Ureter (tissue), 1 donor: ENCODE data around the gene HBQ1. TPM values are rescaled to one million over a fixed set of nuclear protein-coding genes. Genes with fewer than 3 reads are reported as not detected.
A peak's percentile ranks its signal among the peaks of the same experiment; 100 is the strongest.
"Not testable (repeated sequence)": the region's sequence is repeated elsewhere in the genome, so short reads cannot be mapped to it uniquely, and the experiment has no call there.

Source experiments
- DNase-seq: peaks from one replicate; pipeline ENCODE4 v3.0.0-alpha.2; 2020; ENCODE audit warnings: low spot score
- total RNA-seq: library from RNA; stranded (reverse); gene quantifications from one replicate; pipeline ENCODE4 v1.2.4, GENCODE V29; 2023
- donor health status: DM: yes; HTN: yes; CAD: no.

Gene HBQ1
- total RNA-seq: not detected

DNA sequence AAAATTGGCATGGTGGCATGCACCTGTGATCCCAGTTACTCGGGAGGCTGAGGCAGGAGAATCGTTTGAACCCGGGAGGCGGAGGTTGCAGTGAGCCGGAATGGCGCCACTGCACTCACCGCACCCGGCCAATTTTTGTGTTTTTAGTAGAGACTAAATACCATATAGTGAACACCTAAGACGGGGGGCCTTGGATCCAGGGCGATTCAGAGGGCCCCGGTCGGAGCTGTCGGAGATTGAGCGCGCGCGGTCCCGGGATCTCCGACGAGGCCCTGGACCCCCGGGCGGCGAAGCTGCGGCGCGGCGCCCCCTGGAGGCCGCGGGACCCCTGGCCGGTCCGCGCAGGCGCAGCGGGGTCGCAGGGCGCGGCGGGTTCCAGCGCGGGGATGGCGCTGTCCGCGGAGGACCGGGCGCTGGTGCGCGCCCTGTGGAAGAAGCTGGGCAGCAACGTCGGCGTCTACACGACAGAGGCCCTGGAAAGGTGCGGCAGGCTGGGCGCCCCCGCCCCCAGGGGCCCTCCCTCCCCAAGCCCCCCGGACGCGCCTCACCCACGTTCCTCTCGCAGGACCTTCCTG is at the start of gene HBQ1:
Gene HBQ1, plus strand, starts transcription at position 359 of the 575 bp plus-strand sequence. Its CDS starts 28 bp downstream, at position 387.
- no peak for DNase-seq

DNA sequence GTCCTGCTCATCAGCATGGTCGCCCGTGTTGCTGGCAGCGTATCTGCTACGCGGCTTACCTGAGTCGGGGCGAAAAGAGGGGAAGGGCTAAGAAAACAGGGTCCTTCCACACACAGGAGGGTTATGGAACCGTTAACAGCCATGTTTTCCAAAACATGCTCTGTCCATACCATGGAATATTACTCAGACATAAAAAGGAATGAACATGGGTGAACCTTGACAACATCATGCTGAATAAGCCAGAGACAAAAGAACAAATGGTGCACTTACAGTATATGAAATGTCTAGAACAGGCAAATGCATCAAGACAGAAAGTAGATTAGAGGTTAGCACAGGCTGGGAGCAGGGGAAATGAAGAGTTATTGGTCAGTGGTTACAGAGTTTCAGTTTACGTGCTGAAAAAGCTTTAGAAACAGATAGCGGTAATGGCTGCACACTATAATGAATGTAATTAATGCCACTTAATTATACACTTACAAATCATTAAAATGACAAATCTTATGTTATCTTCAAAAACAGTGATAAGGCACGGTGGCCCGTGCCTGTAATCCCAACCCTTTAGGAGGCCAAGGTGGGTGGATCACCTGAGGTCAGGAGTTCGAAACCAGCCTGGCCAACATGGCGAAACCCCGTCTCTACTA is 49.6 kb upstream of the HBQ1 start:
- DNase-seq: no peak

DNA sequence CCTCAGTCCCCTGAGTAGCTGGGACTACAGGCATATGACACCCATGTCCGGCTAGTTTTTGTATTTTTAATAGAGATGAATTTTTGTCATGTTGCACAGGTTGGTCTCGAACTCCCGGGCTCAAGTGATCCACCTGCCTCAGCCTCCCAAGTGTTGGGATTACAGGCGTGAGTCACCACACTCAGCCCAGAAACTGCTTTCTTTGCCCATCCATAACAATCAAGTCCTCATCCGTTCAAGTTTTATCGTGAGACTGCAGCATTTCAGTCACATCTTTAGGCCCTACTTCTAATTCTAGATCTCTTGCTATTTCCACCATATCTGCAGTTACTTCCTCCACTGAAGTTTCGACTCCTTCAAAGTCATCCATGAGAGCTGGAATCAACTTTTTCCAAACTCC is 48.1 kb upstream of the HBQ1 start:
- no peak for DNase-seq

DNA sequence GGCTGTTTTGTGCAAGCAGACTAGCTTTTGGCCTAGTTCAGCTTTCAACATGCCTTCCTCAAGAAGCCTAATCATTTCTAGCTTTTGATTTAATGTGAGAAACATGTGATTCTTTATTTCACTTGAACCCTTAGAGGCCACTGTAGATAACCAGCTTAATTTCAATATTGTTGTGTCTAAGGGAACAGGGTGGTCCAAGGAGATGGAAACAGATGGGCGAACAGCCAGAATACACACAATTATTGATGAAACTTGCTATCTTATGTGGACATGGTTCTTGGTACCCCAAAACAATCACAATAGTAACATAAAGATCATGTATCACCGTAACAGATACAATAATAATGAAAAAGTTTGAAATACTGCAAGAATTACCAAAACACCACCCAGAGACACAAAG is 46.5 kb upstream of the HBQ1 start:
- DNase-seq: no peak

DNA sequence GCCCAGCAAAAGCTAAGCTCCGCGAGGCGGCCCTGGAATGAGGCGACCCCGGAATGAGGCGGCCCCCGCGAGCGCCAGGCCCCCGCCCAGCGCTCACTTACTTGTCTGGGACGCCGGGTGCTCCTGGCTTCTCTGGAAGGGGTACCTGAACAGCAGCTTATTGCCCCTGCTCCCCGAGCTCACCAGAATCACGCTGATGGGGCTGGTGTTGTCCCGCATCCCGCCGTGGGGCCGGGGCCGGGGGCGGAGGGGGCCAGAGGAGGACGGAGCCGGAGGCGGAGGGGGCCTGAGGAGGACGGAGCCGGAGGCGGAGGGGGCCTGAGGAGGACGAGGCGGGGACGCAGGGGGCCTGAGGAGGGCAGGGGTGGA is 42.2 kb upstream of the HBQ1 start:
- DNase-seq: peak; percentile 51

DNA sequence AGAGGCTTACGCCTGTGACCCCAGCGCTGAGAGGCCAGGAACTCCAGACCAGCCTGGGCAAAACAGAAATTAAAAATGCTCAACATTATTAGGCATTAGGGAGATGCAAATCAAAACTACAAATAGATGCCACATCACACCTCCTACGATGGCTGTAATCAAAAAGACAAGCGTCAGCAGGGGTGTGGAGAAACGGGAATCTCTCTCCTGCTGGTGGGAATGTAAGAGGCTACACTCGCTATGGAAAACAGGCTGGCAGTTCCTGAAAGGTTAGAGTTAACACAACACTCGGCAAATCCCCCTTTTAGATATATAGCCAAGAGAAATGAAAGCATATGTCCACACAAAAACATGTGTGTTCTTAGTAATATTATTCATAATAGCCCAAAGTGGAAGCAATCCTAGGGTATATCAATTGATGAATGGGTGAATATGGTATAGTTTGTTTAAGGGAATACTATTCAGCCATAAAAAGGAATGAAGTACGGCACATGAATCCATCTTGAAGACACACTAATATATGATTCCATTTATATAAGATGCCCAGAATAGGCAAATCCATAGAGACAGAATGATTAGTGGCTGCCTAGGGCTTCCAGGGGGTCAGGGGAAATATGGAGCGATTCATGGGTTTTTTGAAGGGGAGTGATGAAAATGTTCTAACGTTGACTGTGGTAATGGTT is 39.9 kb upstream of the HBQ1 start:
- DNase-seq: no peak

DNA sequence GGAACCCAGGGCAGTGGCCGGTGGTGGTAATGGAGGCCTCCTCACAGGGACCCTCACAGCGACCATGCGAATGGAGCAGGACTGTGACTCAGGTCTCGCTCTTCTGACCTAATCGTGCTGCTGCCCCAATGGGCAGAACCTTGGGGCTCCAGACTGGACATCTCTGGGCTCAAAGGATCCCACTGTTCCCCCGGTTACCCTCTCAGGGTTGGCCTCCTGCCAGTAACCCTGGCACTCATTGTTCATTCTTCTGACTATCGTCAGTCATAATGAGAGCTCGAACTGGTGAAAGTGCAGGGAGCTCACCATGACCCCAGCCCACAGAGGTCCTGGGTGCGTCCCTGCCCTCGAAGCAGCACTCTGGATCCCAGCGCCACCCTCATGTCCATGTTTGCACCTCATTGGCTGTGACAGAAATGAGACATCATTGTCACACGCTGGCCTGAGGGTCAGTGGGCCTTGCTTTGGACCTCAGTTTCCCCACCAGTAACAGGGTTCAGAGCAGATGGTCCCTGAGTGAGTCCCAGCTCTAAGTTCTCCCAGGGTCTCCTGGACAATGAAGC is 37.8 kb upstream of the HBQ1 start:
- DNase-seq: no peak

DNA sequence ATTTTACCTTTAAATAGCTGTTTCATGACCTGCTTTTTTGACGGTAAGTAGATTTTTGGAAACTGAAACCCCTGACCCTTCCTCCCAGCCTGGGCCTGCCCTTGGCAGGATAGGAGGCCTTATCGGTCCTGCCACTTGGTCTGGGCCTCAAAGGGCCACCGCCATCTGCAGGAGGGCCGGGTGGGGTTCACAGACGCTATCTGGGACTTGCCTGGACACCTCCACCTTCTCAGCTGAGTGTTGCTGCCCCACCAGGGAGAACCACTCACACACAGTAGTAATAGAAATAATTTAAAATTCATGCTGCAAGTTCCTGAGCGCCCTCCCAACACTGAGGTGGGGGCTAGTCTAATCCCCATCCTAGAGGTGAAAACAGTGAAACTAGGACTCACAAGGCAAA is 37.2 kb upstream of the HBQ1 start:
- DNase-seq: no peak

DNA sequence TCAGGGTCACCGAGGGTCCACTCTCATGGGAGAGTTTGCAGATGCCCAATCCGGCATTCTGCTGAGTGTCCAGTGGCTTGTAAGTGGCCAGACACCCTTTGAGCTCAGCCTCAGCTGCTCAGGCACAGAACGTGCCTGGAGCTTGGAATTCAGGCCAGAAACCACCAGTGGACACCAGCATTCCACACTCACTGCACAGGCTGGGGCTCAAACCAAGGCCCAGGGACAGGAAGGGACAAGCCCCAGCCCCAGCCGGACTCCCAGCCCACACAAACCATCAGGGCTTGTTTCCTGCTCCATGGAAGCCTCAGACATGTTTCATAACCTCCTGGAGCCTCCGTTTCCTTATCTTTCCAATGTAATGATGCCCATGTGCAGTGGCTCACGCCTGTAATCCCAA is 36.8 kb upstream of the HBQ1 start:
- no peak for DNase-seq

DNA sequence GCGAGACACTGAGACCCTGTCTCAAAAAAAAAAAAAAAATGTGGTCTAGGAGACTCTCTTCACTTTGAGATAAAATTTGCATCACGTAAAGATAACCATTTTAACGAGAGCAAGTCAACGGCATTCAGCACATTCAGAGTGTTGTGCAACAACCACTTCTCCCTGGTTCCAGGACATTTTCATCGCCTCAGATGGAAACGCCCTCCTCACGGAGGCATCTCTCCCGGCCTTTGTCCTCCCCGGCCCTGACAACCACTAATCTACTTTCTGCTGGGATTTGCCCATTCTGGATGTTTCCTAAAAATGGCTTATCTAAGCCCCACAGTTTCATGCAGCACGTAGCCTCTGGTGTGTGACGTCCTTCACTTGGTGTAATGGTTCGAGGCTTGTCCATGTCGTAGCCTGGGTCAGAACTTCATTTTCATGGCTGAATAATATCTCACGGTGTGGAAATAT is 35.4 kb upstream of the HBQ1 start:
- DNase-seq: no peak

DNA sequence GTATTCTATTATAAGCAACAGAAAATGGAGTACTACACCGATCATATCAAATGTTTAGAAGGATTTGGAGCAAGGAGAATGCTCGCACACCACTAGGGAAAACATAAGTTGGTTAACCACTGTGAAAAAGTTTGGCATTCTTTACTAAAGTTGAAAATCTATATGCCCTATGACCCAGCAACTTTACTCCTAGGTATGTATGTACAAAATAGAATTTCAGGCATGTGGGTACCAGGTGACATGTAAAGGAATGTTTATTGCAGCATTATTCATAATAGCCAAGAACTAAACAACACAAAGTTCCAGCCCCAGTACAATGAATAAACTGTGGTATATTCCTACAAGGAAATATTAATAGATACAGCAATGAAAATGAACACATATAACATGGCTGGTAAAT is 33.6 kb upstream of the HBQ1 start:
- no peak for DNase-seq

DNA sequence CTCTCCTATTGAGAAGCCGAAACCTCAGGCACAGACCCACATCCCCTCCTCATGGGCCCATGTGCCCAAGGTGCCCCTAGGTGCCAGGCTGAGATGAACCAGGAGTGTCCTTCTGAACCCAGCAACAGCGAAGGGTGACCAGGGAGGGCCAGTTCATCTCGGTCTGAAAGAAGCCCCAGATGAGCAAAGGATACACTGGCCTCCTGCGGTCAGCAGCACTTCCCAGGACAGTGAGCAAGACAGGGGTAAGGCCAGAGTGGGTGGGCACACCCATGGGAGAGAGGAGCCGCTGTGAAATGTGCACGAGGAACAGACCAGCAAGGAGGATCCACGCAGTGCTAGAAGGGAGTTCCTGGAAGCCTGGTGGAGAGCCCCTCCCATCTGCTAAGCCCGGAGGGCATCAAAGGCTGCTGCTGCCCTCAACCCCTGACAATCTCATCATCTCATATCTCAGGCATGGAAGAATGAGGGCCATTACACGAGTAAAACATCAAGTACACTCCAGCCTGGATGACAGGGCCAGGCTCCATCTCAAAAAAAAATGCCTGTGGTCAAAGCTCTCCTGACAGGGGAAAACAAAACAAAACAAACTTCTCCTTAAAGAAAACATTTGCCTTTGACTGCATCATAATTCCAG is 31.1 kb upstream of the HBQ1 start:
- DNase-seq: no peak

DNA sequence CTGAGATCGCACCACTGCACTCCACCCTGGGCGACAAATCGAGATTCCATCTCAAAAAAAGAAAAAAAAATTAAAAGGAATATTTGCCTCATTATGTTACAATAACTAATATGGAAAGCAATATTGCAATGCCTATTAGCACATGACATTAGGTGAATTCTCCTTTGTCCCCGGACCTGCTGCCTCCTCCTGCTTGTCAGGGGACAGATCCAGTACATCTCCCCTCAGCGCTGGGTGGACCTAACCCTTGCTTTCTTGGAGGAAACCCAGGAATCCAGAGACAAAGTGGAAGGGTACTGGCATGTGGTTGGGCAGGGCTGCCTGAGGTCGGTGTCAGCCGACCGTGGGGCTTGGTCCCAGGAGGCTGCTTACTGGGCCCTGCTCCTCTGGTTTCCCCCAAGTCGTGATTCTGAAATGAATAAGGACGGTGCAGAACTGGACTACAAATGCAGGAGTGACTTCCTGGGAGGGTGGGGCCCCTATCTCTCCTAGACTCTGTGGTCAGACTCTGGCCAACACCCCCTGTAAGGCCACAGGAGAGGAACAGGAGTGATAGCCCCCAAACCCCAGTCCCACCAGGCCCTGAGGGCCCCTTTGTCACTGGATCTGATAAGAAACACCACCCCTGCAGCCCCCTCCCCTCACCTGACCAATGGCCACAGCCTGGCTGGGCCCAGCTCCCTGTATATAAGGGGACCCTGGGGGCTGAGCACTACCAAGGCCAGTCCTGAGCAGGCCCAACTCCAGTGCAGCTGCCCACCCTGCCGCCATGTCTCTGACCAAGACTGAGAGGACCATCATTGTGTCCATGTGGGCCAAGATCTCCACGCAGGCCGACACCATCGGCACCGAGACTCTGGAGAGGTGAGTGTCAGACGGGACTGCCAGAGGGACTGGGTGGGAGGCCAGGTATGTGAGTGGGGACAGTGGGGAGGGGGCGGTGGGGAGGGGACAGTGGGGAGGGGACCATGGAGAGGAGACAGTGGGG is 27.8 kb upstream of the HBQ1 start, which contains the start of gene HBZ:
Gene HBZ, plus strand, starts transcription at position 504 of the 988 bp plus-strand sequence. Its CDS starts 266 bp downstream, at position 770.
- peak; percentile 43 for DNase-seq

DNA sequence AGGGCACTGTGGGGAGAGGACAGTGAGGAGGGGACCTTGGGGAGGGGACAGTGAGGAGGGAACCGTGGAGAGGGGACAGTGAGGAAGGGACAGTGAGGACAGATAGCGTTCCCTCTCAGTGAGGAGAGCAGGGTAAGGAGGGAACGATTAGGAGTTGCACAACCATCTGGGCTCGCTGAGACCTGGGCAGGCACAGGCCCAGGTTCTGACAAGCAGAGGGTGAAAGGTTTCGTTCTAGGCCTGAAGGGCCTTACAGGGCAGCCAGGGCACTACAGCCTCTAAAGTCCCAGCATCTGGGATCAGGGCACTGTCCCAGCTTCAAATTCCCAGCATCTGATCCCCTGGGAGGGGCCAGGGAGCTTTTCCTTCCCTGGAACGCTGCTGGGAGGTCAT is 27.1 kb upstream of the HBQ1 start:
- not testable (repeated sequence) for DNase-seq

DNA sequence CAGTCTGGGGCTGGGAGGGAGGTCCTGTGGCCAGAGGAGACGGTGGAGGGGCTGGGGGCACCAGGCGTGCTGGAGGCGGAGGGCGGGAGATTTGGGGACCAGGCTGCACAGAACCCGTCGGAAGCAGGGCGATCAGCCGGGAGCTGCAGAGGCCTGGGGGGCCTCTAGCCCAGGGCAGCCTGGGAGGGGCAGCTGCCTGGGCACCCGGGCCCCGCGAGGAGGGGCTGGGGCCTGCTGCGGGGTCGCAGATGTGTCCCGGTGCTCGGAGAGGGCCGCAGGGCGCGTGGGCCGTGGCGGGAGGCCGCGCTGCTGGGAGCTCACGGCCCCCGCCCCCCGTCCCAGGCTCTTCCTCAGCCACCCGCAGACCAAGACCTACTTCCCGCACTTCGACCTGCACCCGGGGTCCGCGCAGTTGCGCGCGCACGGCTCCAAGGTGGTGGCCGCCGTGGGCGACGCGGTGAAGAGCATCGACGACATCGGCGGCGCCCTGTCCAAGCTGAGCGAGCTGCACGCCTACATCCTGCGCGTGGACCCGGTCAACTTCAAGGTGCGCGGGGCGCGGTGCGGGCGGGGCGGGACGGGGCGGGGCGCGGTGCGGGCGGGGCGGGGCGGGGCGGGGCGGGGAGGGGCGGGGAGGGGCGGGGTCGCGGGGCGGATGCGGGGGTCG is 26.6 kb upstream of the HBQ1 start:
- not testable (repeated sequence) for DNase-seq

DNA sequence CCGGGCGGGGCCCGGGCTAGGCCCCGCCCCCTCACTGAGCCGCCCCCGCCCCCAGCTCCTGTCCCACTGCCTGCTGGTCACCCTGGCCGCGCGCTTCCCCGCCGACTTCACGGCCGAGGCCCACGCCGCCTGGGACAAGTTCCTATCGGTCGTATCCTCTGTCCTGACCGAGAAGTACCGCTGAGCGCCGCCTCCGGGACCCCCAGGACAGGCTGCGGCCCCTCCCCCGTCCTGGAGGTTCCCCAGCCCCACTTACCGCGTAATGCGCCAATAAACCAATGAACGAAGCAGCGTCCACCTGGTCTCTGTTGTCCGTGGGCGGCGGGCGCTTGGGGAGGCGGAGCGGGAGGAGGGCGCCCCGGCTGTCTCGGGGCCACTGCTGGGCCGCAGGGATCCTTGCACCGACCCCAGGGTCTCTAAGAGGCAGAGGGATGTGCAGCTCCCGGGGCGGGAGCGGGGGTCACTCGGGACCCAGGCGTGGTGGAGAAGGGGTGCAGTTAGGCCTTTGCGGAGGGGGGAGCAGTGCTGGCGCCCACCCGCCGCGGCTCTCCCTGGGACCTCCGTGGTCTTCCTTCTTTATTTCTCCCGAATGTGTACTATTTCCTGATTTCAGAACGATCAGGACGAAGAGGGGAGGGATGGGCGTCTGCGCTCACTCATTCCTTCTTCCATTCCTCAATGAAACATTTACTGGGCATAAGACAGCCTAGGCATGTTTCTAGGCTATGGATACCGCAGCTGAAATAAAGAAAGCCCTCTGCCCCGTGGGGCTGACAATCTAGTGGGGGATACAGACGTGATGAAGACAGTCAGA is 25.8 kb upstream of the HBQ1 start:
- DNase-seq: peak; percentile 28

DNA sequence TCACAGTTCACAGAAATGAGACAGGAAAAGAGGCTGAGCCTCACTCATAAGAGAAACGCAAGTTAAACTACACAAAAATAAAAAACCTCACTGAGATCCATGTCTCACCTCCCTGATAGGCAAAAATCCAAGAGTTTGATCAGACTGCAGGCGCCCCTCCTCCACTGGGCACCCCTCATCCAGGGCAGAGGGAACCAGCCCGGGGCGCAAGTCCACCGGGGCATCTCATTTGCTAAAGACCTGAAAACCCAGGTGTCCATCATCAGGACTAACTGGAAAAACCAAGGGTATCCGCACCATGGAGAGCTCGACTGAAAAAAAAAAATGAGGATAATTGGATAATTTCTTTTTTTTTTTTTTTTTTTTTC is 25.2 kb upstream of the HBQ1 start:
- no peak for DNase-seq

DNA sequence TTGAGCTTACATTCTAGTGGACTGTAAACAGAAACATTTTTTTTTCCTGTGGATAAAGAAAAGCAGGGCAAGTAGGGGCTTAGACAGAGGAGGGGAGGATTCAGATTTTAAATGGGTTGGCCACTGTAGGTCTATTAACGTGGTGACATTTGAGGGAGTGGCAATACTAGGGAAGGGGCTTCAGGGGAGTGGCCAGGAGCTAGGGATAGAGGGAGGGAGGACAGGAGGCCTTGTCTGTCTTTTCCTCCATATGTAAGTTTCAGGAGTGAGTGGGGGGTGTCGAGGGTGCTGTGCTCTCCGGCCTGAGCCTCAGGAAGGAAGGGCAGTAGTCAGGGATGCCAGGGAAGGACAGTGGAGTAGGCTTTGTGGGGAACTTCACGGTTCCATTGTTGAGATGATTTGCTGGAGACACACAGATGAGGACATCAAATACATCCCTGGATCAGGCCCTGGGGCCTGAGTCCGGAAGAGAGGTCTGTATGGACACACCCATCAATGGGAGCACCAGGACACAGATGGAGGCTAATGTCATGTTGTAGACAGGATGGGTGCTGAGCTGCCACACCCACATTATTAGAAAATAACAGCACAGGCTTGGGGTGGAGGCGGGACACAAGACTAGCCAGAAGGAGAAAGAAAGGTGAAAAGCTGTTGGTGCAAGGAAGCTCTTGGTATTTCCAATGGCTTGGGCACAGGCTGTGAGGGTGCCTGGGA is 21.0 kb upstream of the HBQ1 start:
- DNase-seq: no peak

DNA sequence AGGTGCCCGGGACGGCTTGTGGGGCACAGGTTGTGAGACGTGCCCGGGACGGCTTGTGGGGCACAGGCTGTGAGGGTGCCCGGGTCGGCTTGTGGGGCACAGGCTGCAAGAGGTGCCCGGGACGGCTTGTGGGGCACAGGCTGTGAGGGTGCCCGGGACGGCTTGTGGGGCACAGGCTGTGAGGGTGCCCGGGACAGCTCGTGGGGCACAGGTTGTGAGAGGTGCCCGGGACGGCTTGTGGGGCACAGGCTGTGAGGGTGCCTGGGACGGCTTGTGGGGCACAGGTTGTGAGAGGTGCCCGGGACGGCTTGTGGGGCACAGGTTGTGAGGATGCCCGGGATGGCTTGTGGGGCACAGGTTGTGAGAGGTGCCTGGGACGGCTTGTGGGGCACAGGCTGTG is 20.0 kb upstream of the HBQ1 start:
- not testable (repeated sequence) for DNase-seq
